ENCODE data around the gene UST.

The UST gene

DNA sequence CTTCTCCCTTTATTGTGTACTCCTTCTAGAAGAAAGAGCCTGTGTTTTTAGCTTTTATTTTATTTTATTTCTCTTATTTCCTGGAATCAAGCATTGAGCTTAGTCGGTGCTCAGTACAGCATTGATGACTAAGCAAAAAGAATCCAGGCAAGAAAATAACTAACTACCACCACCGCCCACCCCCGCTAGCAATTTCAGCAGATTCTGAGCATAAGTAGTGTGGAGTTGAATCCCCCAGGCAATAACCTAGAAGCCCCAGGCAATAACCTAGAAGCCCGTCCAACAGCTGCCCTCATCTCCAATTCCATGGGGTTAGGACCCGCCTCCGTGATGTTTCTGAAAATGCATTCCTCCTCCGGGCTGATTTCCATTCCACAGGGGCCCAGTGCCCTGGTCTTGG is 312.7 kb downstream of the UST start:
- DNase-seq (ENCODE audit: extremely low read depth, low read depth): no peak
- TF ChIP-seq, protein P1, sequence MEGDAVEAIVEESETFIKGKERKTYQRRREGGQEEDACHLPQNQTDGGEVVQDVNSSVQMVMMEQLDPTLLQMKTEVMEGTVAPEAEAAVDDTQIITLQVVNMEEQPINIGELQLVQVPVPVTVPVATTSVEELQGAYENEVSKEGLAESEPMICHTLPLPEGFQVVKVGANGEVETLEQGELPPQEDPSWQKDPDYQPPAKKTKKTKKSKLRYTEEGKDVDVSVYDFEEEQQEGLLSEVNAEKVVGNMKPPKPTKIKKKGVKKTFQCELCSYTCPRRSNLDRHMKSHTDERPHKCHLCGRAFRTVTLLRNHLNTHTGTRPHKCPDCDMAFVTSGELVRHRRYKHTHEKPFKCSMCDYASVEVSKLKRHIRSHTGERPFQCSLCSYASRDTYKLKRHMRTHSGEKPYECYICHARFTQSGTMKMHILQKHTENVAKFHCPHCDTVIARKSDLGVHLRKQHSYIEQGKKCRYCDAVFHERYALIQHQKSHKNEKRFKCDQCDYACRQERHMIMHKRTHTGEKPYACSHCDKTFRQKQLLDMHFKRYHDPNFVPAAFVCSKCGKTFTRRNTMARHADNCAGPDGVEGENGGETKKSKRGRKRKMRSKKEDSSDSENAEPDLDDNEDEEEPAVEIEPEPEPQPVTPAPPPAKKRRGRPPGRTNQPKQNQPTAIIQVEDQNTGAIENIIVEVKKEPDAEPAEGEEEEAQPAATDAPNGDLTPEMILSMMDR (IDR thresholded peaks at IDR 0.05; ENCODE audit: low read depth, low read length): no peak

DNA sequence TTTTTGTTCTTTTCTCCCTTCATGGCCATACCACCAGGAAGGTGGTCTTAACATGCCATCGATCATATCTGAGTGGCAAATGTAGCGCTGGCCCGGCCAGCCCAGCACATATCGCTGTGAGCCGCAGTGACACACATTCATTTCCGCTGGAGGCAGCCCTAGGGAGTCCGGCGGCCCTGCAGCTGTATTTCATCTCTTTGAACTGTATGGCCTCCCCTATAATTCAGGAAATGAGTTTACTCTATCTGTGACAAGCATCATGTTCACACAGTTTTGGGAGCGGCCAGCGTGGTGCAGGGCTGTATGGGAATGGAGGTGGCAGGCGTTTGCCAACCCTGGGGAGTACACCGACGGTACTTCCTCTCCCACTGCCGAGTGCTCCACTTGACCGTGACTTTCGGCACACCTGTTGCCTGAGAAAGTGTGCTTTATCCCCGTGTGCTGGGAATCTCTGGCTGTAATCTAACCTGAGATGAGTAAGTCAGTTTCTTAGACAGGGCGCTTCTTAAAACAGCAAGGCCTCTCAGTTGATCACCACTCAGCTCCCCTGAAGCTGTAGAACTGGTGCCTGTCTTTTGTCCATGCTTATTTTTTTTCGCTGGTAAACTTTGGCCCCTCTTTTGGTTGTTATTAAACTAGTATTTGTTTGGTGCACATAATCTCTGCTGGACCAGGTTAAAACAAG is 313.6 kb downstream of the UST start:
- DNase-seq (ENCODE audit: extremely low read depth, low read depth): no peak
- TF ChIP-seq, protein P1 (IDR thresholded peaks at IDR 0.05; ENCODE audit: low read depth, low read length): no peak

DNA sequence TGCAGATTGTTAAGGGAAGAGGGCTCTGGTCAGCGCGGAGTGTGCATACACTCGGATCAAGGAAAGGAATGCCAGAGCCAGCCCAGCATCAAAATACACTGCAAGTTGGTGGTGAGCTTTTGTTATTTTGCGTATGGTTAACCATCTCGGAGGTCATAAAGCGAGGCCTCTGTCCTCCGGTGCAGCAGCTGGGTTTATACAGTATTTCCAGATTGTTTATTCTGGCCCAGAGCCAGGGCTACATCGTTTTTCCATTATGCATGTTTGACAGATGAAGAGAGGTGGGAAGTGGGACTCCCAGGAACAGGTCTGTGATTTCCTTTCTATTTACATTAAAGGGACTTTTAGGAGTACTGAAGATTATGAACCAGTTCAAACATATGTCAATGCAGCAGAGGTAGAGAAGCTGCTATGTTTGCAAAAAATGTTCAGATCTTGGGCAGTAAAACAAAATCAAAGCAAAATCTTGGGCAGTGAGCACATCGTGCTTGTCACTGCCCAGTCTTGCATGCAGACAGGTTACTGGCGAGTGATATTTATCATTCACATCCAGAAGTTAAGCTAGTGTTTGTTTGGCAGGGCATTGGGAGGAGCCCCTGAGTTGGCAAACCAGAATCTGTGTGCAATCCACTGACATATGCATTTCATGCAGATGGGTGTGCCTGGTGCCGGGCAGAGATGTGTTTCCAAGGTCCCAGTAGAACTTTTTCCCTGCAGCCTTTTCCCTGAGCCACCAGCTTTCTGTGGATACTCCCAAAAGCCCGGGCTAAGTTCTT is 314.3 kb downstream of the UST start:
- DNase-seq (ENCODE audit: extremely low read depth, low read depth): no peak
- TF ChIP-seq, protein P1 (IDR thresholded peaks at IDR 0.05; ENCODE audit: low read depth, low read length): no peak

DNA sequence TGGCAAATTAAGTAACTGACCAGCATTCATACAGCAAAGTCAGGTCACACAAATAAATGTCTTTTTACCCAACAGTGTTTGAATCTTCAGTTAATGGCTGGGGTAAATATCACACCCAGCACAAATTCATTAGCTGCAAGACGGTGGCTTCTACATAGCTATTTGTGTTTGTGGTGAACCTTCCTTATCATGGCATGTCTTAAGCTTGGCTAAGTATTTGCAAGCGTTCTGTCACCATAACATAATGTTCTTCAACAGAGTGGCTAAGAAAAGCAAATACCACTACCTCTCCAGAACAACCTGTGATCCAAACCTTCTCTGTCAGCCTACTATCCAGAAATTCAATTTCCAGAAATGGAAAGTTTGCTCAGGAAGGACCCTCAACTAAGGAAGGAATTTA is 315.1 kb downstream of the UST start:
- DNase-seq (ENCODE audit: extremely low read depth, low read depth): no peak
- TF ChIP-seq, protein P1 (IDR thresholded peaks at IDR 0.05; ENCODE audit: low read depth, low read length): no peak

DNA sequence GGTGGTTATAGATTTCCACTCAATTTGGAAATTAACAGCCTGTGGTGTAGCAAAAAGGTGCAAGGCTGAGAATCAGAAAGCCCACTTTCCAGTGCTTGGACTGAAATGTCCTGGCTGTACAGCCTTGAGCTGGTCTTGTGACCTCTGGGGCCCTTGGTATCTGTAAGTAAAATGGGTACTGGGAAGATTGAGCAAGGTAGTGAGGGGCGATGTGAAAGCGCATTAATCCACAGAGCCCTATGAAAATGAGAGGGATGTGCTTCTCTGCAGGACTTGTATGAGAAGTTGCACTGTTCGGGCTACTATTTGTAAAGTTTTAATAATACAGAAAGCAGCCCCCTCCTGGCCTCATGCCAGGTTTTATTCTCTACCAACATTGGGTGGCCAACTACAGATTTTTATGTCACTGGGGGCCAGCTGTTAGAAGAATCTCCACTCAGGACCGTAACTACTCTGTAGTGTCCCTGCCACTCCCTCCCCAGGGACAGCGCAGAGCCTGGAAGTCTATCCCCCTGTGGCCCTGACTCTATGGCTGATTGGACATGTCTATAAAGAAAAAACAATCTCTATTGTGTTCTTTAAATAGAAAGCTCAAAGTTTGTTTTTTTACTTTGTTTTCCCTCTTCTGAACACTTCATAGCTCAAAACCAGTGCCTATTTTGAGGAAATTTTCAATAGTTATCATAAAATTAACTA is 316.0 kb downstream of the UST start:
- TF ChIP-seq, protein P1 (IDR thresholded peaks at IDR 0.05; ENCODE audit: low read depth, low read length): no peak
- no peak for DNase-seq (ENCODE audit: extremely low read depth, low read depth)

DNA sequence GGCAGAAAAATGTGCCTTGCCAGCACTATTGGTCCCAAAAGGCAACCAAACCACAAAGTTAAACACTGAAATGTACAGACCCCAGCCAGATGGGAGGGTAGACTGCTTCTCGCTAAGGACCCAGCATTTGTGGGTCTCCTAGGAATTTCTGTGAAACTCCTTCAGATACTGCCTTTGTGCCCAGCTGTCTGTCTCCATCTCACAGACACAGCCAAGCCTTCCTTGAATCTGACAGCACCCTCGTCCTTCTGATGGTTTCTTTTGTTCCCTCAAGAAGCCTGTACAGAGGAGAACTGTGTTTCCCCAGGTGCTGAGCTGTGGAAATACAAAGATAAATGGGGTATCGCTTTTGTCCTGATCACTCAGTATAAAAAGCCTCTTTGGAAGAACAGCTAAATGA is 316.6 kb downstream of the UST start:
- DNase-seq (ENCODE audit: extremely low read depth, low read depth): no peak
- TF ChIP-seq, protein P1 (IDR thresholded peaks at IDR 0.05; ENCODE audit: low read depth, low read length): no peak
